Astrocyte of the spinal cord (primary cell): ENCODE results near the gene GYS1.

Experiments
- DNase-seq: peaks from one replicate; pipeline ENCODE4 v3.0.0; 2011; ENCODE audit warnings: low read depth, low spot score
- H3K4me3 ChIP-seq: 2 replicates; pipeline ENCODE4 v1.5.1; 2011; ENCODE audit warnings: low read depth, mild to moderate bottlenecking, low read length, moderate library complexity
- CTCF ChIP-seq: IDR thresholded peaks from 2 replicates; pipeline ENCODE4 v1.5.1; 2012; ENCODE audit warnings: low read depth, mild to moderate bottlenecking, low read length, inconsistent platforms
- in situ Hi-C: cut with HindIII; loops from 2 replicates; pipeline ENCODE4 v1.10.0; 2017; ENCODE audit warnings: low sequenced_read_pairs

The GYS1 gene

GRCh38 chr19:48997972-48998371 is 4.9 kb upstream of the GYS1 start:
- H3K4me3 ChIP-seq = no peak overlapping the region
- in situ Hi-C loops = no loop called here
- peak; percentile 68 for TF ChIP-seq CTCF
- DNase-seq = peak; percentile 49

- no peak for DNase-seq
- in situ Hi-C loops = no loop called here
- peak overlapping the region; percentile 74 for H3K4me3 ChIP-seq
- TF ChIP-seq CTCF = no peak
These were observed 902 bp upstream of the GYS1 start for GRCh38 chr19:48994035-48994386.

GRCh38 chr19:48992581-48993174 is 431 bp downstream of the GYS1 start:
- TF ChIP-seq CTCF = no peak
- in situ Hi-C loops = no loop called here
- DNase-seq = no peak

GRCh38 chr19:48991873-48992580 is 1.1 kb downstream of the GYS1 start:
- in situ Hi-C loops = no loop called here
- H3K4me3 ChIP-seq = peak overlapping the region; percentile 74
- peak; percentile 77 for DNase-seq
- TF ChIP-seq CTCF = no peak

More at GRCh38 chr19:48992581-48993174, 431 bp downstream of the GYS1 start:
- peak overlapping the region; percentile 74 for H3K4me3 ChIP-seq

- no peak for DNase-seq
- no peak overlapping the region for H3K4me3 ChIP-seq
- TF ChIP-seq CTCF = no peak
- in situ Hi-C loops = no loop called here
These were observed 2.0 kb downstream of the GYS1 start for GRCh38 chr19:48991011-48991609.

GRCh38 chr19:48990400-48990799 is 2.7 kb downstream of the GYS1 start:
- H3K4me3 ChIP-seq = no peak overlapping the region
- in situ Hi-C loops = no loop called here
- no peak for DNase-seq
- no peak for TF ChIP-seq CTCF
